Immature natural killer cell (primary cell): ENCODE results near the gene AMELX. TPM values are rescaled to one million over a fixed set of nuclear protein-coding genes. Genes with fewer than 3 reads are reported as not detected.

Source experiments
- DNase-seq, 3 donors: peaks; one replicate each; pipeline ENCODE4 v3.0.0; 2022; ENCODE audit warnings: mixed read lengths in 1 of 3
- H3K27ac Mint-ChIP-seq, 6 donors: one replicate each; pipeline ENCODE4 v1.8.0; 2020; ENCODE audit warnings: mixed read lengths in 6 of 6, mild to moderate bottlenecking in 5 of 6, inconsistent platforms in 4 of 6, moderate library complexity in 3 of 6
- H3K27me3 Mint-ChIP-seq, 3 donors: one replicate each; pipeline ENCODE4 v1.8.0; 2020 to 2021; ENCODE audit warnings: low read depth in 3 of 3, mild to moderate bottlenecking in 3 of 3, mixed read lengths in 3 of 3, moderate library complexity in 3 of 3, inconsistent platforms in 1 of 3
- H3K36me3 Mint-ChIP-seq, 3 donors: one replicate each; pipeline ENCODE4 v1.8.0; 2020; ENCODE audit warnings: mixed read lengths in 3 of 3, inconsistent platforms in 2 of 3, mild to moderate bottlenecking in 2 of 3
- H3K4me1 Mint-ChIP-seq, 2 donors: one replicate each; pipeline ENCODE4 v1.8.0; 2020; ENCODE audit warnings: inconsistent platforms in 2 of 2, mild to moderate bottlenecking in 2 of 2, mixed read lengths in 2 of 2, moderate library complexity in 1 of 2
- H3K4me3 Mint-ChIP-seq, 5 donors: one replicate each; pipeline ENCODE4 v1.8.0; 2020; ENCODE audit warnings: mild to moderate bottlenecking in 5 of 5, mixed read lengths in 5 of 5, inconsistent platforms in 3 of 5, moderate library complexity in 3 of 5
- H3K9me3 Mint-ChIP-seq, 6 donors: one replicate each; pipeline ENCODE4 v1.8.0; 2020; ENCODE audit warnings: mild to moderate bottlenecking in 6 of 6, mixed read lengths in 6 of 6, inconsistent platforms in 4 of 6, moderate library complexity in 3 of 6
- polyA plus RNA-seq, 3 donors: library from polyadenylated mRNA; unstranded; fragments of 300-500 nt; fragmentation: Illumina TruSeq; gene quantifications; one replicate each; pipeline ENCODE4 v1.2.3, GENCODE V29; 2021

Gene AMELX
- not detected for polyA plus RNA-seq

- no peaks in the 10 kb centered on the region for H3K36me3 Mint-ChIP-seq
- peaks cover 0 to 4% (median 0%) of the 10 kb centered on the region in 6 donors for H3K9me3 Mint-ChIP-seq
- H3K27ac Mint-ChIP-seq: peak within 1 kb of the TSS in 1 of 6 donors; percentile 9
- no peak for DNase-seq
- no peak within 1 kb of the TSS for H3K4me3 Mint-ChIP-seq
- H3K4me1 Mint-ChIP-seq: no peaks in the 10 kb centered on the region
- H3K27me3 Mint-ChIP-seq: peaks cover 0 to 3% (median 2%) of the 10 kb centered on the region in 3 donors
Measured at GRCh38 chrX:11293113-11293512, at the start of gene AMELX. Gene AMELX, plus strand, starts transcription at chrX:11293413. Its CDS starts 1,376 bp downstream, at chrX:11294789.

DNA sequence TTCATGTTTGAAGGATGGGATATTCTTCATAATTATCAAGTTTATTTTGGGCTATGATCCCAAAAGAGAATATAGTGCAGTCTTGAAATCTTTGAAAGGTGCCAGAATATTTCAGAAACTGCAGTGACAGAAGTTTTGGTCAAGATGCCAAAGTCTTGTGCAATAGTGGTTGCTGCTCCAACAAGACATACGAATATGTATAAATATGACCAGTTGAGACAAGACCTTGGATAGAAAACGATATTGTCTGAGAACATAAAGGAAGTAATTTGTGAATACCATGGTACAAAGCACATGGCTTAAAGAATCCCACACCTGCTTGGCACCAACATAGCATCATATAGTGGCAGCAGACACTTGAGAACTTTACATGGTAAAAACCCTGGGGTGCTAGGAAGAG lies 48.6 kb upstream of the AMELX start:
- H3K36me3 Mint-ChIP-seq: no peaks in the 10 kb centered on the region
- no peak overlapping the region for H3K4me3 Mint-ChIP-seq
- no peak overlapping the region for H3K27ac Mint-ChIP-seq
- DNase-seq: no peak
- H3K27me3 Mint-ChIP-seq: peaks cover 2 to 5% (median 2%) of the 10 kb centered on the region in 3 donors
- no peaks in the 10 kb centered on the region for H3K9me3 Mint-ChIP-seq
- no peaks in the 10 kb centered on the region for H3K4me1 Mint-ChIP-seq

- H3K9me3 Mint-ChIP-seq: peaks cover 0 to 3% (median 0%) of the 10 kb centered on the region in 6 donors
- no peaks in the 10 kb centered on the region for H3K36me3 Mint-ChIP-seq
- no peaks in the 10 kb centered on the region for H3K4me1 Mint-ChIP-seq
- H3K4me3 Mint-ChIP-seq: no peak overlapping the region
- no peak overlapping the region for H3K27ac Mint-ChIP-seq
- no peak for DNase-seq
- H3K27me3 Mint-ChIP-seq: peaks cover 0 to 1% (median 1%) of the 10 kb centered on the region in 3 donors
Measured at GRCh38 chrX:11254417-11255109, 38.6 kb upstream of the AMELX start.

- no peaks in the 10 kb centered on the region for H3K36me3 Mint-ChIP-seq
Measured at GRCh38 chrX:11257290-11257689, 35.9 kb upstream of the AMELX start.

GRCh38 chrX:11257711-11258110 lies 35.5 kb upstream of the AMELX start:
- no peaks in the 10 kb centered on the region for H3K4me1 Mint-ChIP-seq
- H3K4me3 Mint-ChIP-seq: no peak overlapping the region
- peaks cover 0 to 2% (median 1%) of the 10 kb centered on the region in 3 donors for H3K27me3 Mint-ChIP-seq
- H3K27ac Mint-ChIP-seq: no peak overlapping the region
- DNase-seq: no peak
- H3K36me3 Mint-ChIP-seq: no peaks in the 10 kb centered on the region
- peaks cover 0 to 3% (median 0%) of the 10 kb centered on the region in 6 donors for H3K9me3 Mint-ChIP-seq

More at GRCh38 chrX:11257290-11257689, 35.9 kb upstream of the AMELX start:
- Mint-ChIP-seq H3K9me3 (peaks cover 0 to 3% (median 0%) of the 10 kb centered on the region in 6 donors), H3K27me3 (peaks cover 0 to 2% (median 1%) of the 10 kb centered on the region in 3 donors), H3K4me1 (no peaks in the 10 kb centered on the region), H3K4me3 (no peak overlapping the region), H3K27ac (no peak overlapping the region)
- no peak for DNase-seq

- Mint-ChIP-seq H3K36me3 (no peaks in the 10 kb centered on the region), H3K4me1 (no peaks in the 10 kb centered on the region), H3K27me3 (peaks cover 0 to 2% (median 1%) of the 10 kb centered on the region in 3 donors), H3K9me3 (peaks cover 0 to 3% (median 0%) of the 10 kb centered on the region in 6 donors), H3K27ac (no peak overlapping the region), H3K4me3 (no peak overlapping the region)
- DNase-seq: no peak
Measured at GRCh38 chrX:11259437-11259836, 33.8 kb upstream of the AMELX start.

DNA sequence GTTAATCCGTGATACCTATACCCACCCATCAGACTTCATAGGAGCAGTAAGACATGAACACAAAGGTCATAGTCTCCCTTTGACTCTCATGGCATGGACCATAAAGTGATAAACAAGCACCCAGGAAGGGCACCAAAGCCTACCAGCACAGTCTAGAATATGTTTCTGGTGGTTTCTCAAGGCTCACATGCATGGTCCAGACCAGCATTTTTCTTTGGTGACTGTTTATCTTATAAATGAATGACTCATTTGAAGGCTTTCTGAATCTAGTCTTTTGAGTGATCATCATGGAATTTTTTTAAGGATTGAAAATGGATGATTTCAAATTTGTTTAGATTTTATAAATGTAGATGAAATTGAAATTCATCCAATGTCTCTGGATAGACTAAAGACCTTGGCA lies 32.0 kb upstream of the AMELX start:
- Mint-ChIP-seq H3K27ac (no peak overlapping the region), H3K36me3 (no peaks in the 10 kb centered on the region), H3K4me3 (no peak overlapping the region), H3K4me1 (no peaks in the 10 kb centered on the region), H3K27me3 (peaks cover 0 to 2% (median 1%) of the 10 kb centered on the region in 3 donors), H3K9me3 (peaks cover 0 to 1% (median 0%) of the 10 kb centered on the region in 6 donors)
- no peak for DNase-seq

DNA sequence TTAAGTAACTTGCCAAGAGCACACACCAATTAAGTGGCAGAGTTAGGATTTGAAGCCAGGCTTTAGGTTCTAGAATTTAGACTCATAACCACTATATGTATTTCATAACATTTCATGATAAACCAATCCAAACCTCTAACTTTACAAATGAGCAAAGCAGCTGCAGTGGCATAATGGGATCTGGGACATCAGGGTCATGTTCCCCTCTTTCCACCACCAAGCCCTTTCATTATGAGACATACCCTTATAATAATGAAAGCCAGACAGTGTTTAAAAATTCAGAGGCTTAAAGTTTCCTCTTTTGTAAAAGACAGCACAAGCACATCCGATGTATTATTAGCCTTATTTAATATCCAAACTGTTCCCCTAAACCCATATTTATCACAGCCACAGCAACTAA lies 28.3 kb upstream of the AMELX start:
- peaks cover 0 to under 1% (median 0%) of the 10 kb centered on the region in 3 donors for H3K27me3 Mint-ChIP-seq
- no peak overlapping the region for H3K4me3 Mint-ChIP-seq
- H3K36me3 Mint-ChIP-seq: no peaks in the 10 kb centered on the region
- DNase-seq: no peak
- H3K27ac Mint-ChIP-seq: no peak overlapping the region
- no peaks in the 10 kb centered on the region for H3K9me3 Mint-ChIP-seq
- H3K4me1 Mint-ChIP-seq: no peaks in the 10 kb centered on the region

GRCh38 chrX:11265352-11265751 lies 27.9 kb upstream of the AMELX start:
- Mint-ChIP-seq H3K27ac (no peak overlapping the region), H3K4me3 (no peak overlapping the region), H3K36me3 (no peaks in the 10 kb centered on the region), H3K4me1 (no peaks in the 10 kb centered on the region), H3K27me3 (no peaks in the 10 kb centered on the region), H3K9me3 (no peaks in the 10 kb centered on the region)
- DNase-seq: no peak

GRCh38 chrX:11266573-11267003 lies 26.6 kb upstream of the AMELX start:
- Mint-ChIP-seq H3K4me1 (no peaks in the 10 kb centered on the region), H3K27ac (no peak overlapping the region), H3K27me3 (no peaks in the 10 kb centered on the region), H3K9me3 (no peaks in the 10 kb centered on the region), H3K36me3 (no peaks in the 10 kb centered on the region), H3K4me3 (no peak overlapping the region)
- no peak for DNase-seq

DNA sequence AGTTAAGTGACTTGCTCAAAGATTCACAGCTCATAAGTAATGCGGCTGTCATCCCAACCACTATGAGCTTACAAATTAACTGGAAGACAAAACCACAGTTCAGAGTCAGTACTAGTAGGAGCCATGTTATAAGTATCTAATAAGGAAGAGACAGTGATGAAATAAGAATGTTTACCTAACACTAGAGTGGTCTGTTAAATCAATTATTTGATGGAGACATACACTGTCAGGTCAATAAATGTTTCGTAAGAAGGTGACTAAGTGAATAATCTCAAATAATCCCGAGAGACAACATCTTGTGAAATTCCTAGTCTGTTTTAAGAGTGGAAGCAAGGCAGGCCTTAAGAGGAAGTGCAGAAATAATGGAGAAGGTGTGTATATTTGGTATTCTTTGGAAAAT lies 25.8 kb upstream of the AMELX start:
- Mint-ChIP-seq H3K36me3 (no peaks in the 10 kb centered on the region), H3K4me3 (no peak overlapping the region), H3K27me3 (no peaks in the 10 kb centered on the region), H3K9me3 (peaks cover 0 to under 1% (median 0%) of the 10 kb centered on the region in 6 donors), H3K27ac (no peak overlapping the region), H3K4me1 (no peaks in the 10 kb centered on the region)
- no peak for DNase-seq

- no peak overlapping the region for H3K4me3 Mint-ChIP-seq
- no peaks in the 10 kb centered on the region for H3K4me1 Mint-ChIP-seq
- H3K27me3 Mint-ChIP-seq: no peaks in the 10 kb centered on the region
- H3K9me3 Mint-ChIP-seq: peaks cover 0 to 2% (median 0%) of the 10 kb centered on the region in 6 donors
- H3K27ac Mint-ChIP-seq: no peak overlapping the region
- H3K36me3 Mint-ChIP-seq: no peaks in the 10 kb centered on the region
- no peak for DNase-seq
Measured at GRCh38 chrX:11269006-11269405, 24.2 kb upstream of the AMELX start.

DNA sequence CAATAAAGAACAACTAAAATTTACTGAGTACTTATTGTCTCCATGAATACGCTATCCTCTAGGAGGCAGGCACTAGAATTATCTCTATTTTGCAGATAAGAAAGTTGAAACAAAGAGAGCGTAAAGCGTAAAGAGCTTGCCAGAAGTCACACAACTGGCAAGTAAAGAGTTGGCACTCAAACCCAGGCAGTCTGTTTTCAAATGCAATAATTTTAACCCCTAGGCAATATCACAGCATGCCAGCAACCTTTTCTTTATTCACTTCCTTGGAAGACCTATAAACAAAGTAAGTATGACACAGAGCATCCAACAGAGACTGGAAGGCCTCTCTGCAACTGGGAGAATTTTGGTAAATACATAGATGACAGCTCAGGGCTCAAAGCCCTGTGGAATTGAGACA lies 23.2 kb upstream of the AMELX start:
- Mint-ChIP-seq H3K36me3 (no peaks in the 10 kb centered on the region), H3K27me3 (no peaks in the 10 kb centered on the region), H3K4me1 (no peaks in the 10 kb centered on the region), H3K9me3 (peaks cover 0 to 2% (median 0%) of the 10 kb centered on the region in 6 donors), H3K4me3 (no peak overlapping the region), H3K27ac (no peak overlapping the region)
- no peak for DNase-seq

DNA sequence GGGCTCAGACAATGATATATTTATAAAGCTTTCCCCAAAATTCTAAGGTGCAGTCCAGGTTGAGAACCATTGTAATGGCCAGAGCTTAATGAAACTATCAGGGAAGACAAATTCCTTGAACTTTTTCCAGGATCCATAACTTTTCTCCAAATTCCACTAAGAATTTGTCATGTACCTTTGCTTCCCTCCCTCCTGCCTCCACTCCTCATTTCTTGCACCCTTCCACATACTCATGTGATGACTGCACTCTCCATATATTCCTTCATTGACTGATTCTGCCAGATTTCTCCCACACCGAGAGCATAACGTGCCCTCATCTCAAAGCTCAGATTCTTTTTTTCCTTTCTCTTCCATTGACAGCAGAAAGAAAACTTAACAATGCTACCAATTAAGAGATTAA lies 20.9 kb upstream of the AMELX start:
- Mint-ChIP-seq H3K27me3 (peaks cover 0 to 4% (median 0%) of the 10 kb centered on the region in 3 donors), H3K36me3 (no peaks in the 10 kb centered on the region), H3K4me3 (no peak overlapping the region), H3K27ac (no peak overlapping the region), H3K4me1 (no peaks in the 10 kb centered on the region), H3K9me3 (peaks cover 0 to 2% (median 0%) of the 10 kb centered on the region in 6 donors)
- DNase-seq: no peak

DNA sequence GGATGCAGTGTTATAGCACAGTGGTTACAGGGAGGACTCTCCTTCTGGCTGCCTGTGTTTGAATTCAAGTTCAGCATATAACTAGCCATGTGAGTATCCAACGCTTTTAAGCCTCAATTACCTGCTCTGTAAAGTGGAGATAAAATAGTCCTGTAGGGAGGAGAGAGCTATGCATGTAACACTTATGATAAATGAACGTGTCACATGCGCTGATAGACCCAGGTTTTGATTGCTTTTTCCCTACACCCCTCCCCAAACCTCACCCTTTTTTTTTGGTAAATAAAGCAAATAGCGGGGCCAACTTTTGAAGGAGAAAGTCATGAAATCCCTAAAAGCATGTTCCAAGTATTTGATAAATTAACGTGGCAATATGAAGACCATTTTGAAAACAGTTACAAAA lies 20.4 kb upstream of the AMELX start:
- peaks cover 0 to 4% (median 0%) of the 10 kb centered on the region in 3 donors for H3K27me3 Mint-ChIP-seq
- no peak for DNase-seq
- H3K4me3 Mint-ChIP-seq: no peak overlapping the region
- H3K9me3 Mint-ChIP-seq: peaks cover 0 to 2% (median 0%) of the 10 kb centered on the region in 6 donors
- H3K36me3 Mint-ChIP-seq: no peaks in the 10 kb centered on the region
- no peak overlapping the region for H3K27ac Mint-ChIP-seq
- H3K4me1 Mint-ChIP-seq: no peaks in the 10 kb centered on the region
